MG63 (cell line): ENCODE data around the gene LRRC43. TPM values are rescaled to one million over a fixed set of nuclear protein-coding genes. Genes with fewer than 3 reads are reported as not detected.

ENCODE experiments used
- DNase-seq: peaks from one replicate; pipeline ENCODE4 v3.0.0-alpha.2; 2020
- H3K27me3 ChIP-seq: fragments of 250-450 bp; sonication (Bioruptor Pico); 2 replicates; pipeline ENCODE4 v1.5.1; 2020; ENCODE audit warnings: mild to moderate bottlenecking, moderate library complexity
- H3K36me3 ChIP-seq: fragments of 250-450 bp; sonication (Bioruptor Pico); 2 replicates; pipeline ENCODE4 v1.5.1; 2020; ENCODE audit warnings: mild to moderate bottlenecking, moderate library complexity
- H3K4me3 ChIP-seq: fragments of 250-450 bp; sonication (Bioruptor Pico); 2 replicates; pipeline ENCODE4 v1.5.1; 2020; ENCODE audit warnings: mild to moderate bottlenecking, moderate library complexity
- H3K9me3 ChIP-seq: fragments of 250-450 bp; sonication (Bioruptor Pico); 2 replicates; pipeline ENCODE4 v1.5.1; 2020; ENCODE audit warnings: mild to moderate bottlenecking, moderate library complexity
- total RNA-seq: library from RNA; depleted of rRNA; stranded (reverse); fragments of >200 nt; shearing (Covaris generic); gene quantifications from 2 replicates; pipeline ENCODE4 v1.2.3, GENCODE V29; 2014; ENCODE audit warnings: low replicate concordance

Gene LRRC43
- total RNA-seq, 1 experiment from 2014 or later = not detected

GRCh38 chr12:122147514-122148290 is 35.2 kb upstream of the LRRC43 start:
- peaks cover under 1% of the 10 kb centered on the region; the same call in 1 of the 2 replicates for H3K36me3 ChIP-seq
- DNase-seq = no peak
- no peak overlapping the region for H3K4me3 ChIP-seq
- H3K9me3 ChIP-seq = no peaks in the 10 kb centered on the region
- H3K27me3 ChIP-seq = no peaks in the 10 kb centered on the region

DNA sequence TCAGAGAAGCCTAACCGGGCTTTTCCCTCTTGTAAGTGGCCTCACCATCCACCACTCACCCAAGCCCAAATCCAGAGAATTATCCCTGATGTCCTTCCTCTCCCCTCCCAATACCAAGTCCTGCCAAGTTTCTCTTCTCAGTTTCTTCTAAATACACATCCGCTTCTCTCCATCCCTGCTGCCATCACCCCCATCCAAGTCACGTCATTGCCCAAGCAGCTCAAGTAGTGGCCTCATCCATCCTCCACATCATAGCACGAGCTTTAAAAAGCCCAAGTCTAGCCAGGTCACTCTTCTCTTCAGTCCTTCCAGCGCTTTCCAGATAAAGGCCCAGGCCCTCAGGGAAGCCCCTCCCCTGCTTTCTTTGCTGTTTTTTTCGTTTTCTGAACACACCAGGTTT is 34.3 kb upstream of the LRRC43 start:
- Histone ChIP-seq H3K27me3 (no peaks in the 10 kb centered on the region), H3K4me3 (no peak overlapping the region), H3K36me3 (no peaks in the 10 kb centered on the region), H3K9me3 (no peaks in the 10 kb centered on the region)
- DNase-seq = no peak

- no peak for DNase-seq
- Histone ChIP-seq H3K9me3 (no peaks in the 10 kb centered on the region), H3K4me3 (no peak overlapping the region), H3K36me3 (no peaks in the 10 kb centered on the region), H3K27me3 (no peaks in the 10 kb centered on the region)
Measured at GRCh38 chr12:122150127-122150681, 32.7 kb upstream of the LRRC43 start.

DNA sequence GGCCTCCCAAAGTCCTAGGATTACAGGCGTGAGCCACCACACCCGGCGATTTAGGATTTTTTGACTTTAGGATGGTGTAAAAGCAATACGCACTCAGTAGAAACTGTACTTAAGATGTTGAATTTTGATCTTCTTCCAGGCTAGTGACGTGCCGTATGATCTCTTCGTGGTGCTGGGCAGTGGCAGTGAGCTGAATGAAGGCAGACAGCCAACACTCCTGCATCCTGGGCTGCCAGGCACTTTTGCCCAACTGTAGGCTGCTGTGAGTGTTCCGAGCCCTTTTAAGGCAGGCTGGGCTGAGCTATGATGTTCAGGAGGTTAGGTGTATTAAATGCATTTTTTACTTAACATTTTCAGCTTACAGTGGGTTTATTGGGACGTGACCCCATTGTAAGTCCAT is 30.2 kb upstream of the LRRC43 start:
- Histone ChIP-seq H3K4me3 (no peak overlapping the region), H3K9me3 (no peaks in the 10 kb centered on the region), H3K36me3 (no peaks in the 10 kb centered on the region), H3K27me3 (no peaks in the 10 kb centered on the region)
- DNase-seq = no peak

DNA sequence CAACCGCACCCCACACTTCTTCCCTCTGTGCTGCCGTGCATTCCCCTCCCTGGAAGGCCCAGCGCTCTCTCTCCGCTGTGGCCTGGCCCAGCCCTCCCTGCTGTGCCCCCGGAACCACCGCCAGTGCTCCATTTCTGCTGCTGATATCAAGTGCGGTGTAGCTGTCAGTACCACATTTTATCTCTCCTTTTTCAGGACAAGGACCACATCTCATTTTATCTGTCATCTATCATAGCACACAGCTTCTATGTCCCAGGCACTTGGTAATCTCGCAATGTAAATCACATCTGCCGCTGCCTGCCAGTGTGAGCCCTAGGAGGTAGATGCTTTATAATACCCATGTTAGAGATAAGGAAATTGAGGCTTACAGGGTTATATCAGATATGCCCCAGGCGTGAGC is 27.2 kb upstream of the LRRC43 start:
- Histone ChIP-seq H3K36me3 (no peaks in the 10 kb centered on the region), H3K27me3 (no peaks in the 10 kb centered on the region), H3K4me3 (no peak overlapping the region), H3K9me3 (no peaks in the 10 kb centered on the region)
- no peak for DNase-seq

DNA sequence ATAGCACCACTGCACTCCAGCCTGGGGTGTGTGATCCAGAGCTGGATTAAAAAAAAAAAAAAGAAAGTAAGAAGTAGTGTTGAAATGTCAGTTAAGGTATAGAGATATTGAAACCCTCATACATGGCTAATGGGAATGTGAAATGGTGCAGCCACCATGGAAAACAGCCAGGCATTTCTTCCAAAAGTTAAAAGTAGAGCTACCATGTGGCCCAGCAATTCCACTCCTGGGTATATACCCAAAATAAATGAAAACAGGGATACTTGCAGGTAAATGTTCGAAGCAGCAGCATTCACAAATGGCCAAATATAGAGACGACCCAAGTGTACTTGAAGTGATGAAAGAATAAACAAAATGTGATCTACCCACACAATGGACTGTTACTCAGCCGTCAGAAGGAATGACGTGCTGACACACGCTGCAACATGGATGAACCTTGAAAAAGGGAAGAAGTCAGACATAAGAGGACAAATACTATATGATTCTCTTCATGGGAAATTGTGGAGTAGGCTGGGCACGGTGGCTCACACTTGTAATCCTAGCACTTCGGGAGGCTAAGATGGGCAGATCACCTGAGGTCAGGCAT is 24.1 kb upstream of the LRRC43 start:
- no peak for DNase-seq
- Histone ChIP-seq H3K27me3 (no peaks in the 10 kb centered on the region), H3K9me3 (no peaks in the 10 kb centered on the region)

DNA sequence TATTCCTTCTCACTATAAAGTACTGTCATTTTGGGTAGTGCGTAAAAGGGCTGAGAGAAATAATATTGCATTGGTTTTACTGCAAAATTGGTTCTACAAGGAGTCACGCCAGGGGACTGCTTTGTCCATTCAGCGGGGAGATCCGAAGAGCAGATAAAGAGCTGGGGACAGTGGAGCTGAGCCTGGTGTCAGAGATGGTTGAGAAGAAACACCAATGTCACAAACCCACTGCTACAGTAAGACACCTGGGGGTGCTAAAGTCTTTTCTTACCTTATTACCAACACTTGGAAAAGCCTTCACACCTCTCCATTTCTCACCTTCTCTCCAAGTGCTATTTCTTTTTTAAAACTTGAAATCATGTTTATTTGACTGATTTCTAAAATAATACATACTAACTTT is 23.0 kb upstream of the LRRC43 start:
- Histone ChIP-seq H3K4me3 (no peak overlapping the region), H3K9me3 (no peaks in the 10 kb centered on the region), H3K36me3 (no peaks in the 10 kb centered on the region), H3K27me3 (no peaks in the 10 kb centered on the region)
- DNase-seq = no peak

More for the DNA sequence above, 24.1 kb upstream of the LRRC43 start:
- Histone ChIP-seq H3K4me3 (no peak overlapping the region), H3K36me3 (no peaks in the 10 kb centered on the region)

DNA sequence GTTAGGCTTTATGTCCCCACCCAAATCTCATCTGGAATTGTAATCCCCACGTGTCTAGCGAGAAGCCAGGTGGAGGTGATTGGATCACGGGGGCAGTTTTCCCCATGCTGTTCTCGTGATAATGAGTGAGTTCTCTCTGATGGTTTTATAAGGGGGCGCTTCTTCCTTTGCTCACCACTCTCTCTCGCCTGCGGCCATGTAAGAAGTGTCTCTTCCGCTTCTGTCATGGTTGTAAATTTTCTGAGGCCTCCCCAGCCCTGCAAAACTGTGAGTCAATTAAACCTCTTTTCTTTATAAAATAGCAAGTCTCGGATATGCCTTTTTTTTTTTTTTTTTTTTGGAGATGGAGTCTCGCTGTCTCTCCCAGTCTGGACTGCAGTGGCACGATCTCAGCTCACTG is 22.2 kb upstream of the LRRC43 start:
- Histone ChIP-seq H3K36me3 (no peaks in the 10 kb centered on the region), H3K9me3 (no peaks in the 10 kb centered on the region), H3K4me3 (no peak overlapping the region), H3K27me3 (no peaks in the 10 kb centered on the region)
- DNase-seq = no peak

DNA sequence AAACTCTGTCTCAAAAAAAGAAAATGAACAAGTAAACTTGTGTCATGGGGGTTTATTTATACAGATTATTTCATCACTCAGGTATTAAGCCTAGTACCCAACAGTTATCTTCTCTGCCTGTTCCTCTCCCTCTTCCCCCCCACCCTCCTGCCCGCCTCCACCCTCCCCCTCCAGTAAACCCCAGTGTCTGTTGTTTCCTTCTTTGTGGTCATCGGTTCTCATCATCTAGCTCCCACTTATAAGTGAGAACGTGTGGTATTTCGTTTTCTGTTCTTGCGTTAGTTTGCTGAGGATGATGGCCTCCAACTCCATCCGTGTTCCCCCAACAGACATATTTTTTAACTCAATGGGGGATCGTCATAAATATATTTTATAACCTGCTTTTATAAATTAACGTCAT is 21.2 kb upstream of the LRRC43 start:
- H3K9me3 ChIP-seq = no peaks in the 10 kb centered on the region
- no peaks in the 10 kb centered on the region for H3K27me3 ChIP-seq
- H3K4me3 ChIP-seq = no peak overlapping the region
- no peak for DNase-seq
- no peaks in the 10 kb centered on the region for H3K36me3 ChIP-seq

GRCh38 chr12:122162976-122163375 is 19.9 kb upstream of the LRRC43 start:
- Histone ChIP-seq H3K4me3 (no peak overlapping the region), H3K27me3 (no peaks in the 10 kb centered on the region), H3K36me3 (no peaks in the 10 kb centered on the region), H3K9me3 (no peaks in the 10 kb centered on the region)
- no peak for DNase-seq

DNA sequence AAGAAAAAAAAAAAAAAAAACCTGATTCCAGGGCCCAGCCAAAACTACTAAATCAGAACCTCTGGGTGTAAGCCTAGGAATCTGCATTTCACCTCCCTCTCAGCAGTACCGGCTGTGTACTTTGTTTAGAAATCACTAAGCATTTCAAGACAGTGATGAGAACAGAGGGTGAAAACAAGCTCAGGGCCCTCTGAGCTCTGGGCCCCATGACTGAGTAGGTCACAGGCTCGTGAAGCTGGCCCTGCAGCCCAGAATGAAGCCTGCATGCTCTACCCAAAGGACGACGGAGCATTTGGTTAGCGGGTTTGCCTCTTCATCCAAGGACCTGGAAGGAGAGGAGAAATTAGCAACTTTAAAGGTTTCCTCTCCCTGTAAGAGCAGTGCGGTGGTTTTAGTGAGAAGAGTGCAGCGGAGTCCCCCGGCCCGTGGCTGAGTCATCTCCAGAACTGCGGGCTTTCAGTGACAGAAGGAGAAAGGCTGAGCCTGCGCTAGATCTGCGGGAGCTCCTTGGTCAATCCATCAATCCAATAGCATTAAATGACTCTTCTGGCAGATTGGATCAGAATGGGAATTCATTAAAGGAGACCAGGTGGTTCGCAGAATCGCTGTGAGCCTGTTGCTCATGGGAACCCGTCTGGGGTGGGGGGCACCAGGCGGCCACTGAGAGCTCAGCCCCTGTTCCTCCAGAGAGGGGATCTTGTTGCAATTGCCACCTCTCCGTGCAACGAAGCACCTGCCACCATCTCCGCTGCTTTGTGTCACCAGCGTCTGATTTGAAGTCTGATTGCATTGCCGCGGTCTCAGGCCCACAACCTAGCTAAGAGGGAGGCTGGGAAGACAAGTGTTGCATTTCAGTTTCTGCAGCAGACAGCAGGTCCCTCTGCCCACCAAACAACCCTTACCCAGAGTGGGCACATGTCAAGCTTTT is 16.2 kb upstream of the LRRC43 start:
- Histone ChIP-seq H3K36me3 (no peaks in the 10 kb centered on the region), H3K9me3 (no peaks in the 10 kb centered on the region), H3K4me3 (no peak overlapping the region), H3K27me3 (no peaks in the 10 kb centered on the region)
- DNase-seq = no peak

- Histone ChIP-seq H3K27me3 (no peaks in the 10 kb centered on the region), H3K36me3 (no peaks in the 10 kb centered on the region), H3K9me3 (no peaks in the 10 kb centered on the region), H3K4me3 (no peak overlapping the region)
- no peak for DNase-seq
Measured at GRCh38 chr12:122167356-122167925, 15.5 kb upstream of the LRRC43 start.

- Histone ChIP-seq H3K36me3 (no peaks in the 10 kb centered on the region), H3K9me3 (no peaks in the 10 kb centered on the region), H3K27me3 (no peaks in the 10 kb centered on the region), H3K4me3 (no peak overlapping the region)
- DNase-seq = no peak
Measured at GRCh38 chr12:122168492-122168891, 14.4 kb upstream of the LRRC43 start.

DNA sequence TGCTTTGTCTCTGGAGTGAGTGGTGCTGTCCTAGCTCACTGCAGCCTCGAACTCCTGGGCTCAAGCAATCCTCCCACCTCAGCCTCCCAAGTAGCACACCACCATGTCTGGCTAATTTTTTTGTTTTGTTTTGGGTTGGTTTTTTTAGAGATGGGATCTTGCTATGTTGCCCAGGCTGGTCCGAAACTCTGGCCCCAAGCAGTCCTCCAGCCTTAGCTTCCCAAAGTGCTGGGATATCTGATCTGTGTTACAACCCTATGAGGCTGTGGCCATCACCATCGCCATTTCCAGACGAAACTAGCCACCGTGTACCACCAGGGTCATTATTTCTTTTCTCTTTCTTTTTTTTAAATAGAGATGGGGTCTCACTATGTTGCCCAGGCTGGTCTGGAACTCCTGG is 11.5 kb upstream of the LRRC43 start:
- H3K36me3 ChIP-seq = no peaks in the 10 kb centered on the region
- no peaks in the 10 kb centered on the region for H3K9me3 ChIP-seq
- no peak for DNase-seq
- no peak overlapping the region for H3K4me3 ChIP-seq
- H3K27me3 ChIP-seq = no peaks in the 10 kb centered on the region

- no peak overlapping the region for H3K4me3 ChIP-seq
- no peaks in the 10 kb centered on the region for H3K9me3 ChIP-seq
- no peak for DNase-seq
- no peaks in the 10 kb centered on the region for H3K27me3 ChIP-seq
- H3K36me3 ChIP-seq = no peaks in the 10 kb centered on the region
Measured at GRCh38 chr12:122172262-122172939, 10.5 kb upstream of the LRRC43 start.

DNA sequence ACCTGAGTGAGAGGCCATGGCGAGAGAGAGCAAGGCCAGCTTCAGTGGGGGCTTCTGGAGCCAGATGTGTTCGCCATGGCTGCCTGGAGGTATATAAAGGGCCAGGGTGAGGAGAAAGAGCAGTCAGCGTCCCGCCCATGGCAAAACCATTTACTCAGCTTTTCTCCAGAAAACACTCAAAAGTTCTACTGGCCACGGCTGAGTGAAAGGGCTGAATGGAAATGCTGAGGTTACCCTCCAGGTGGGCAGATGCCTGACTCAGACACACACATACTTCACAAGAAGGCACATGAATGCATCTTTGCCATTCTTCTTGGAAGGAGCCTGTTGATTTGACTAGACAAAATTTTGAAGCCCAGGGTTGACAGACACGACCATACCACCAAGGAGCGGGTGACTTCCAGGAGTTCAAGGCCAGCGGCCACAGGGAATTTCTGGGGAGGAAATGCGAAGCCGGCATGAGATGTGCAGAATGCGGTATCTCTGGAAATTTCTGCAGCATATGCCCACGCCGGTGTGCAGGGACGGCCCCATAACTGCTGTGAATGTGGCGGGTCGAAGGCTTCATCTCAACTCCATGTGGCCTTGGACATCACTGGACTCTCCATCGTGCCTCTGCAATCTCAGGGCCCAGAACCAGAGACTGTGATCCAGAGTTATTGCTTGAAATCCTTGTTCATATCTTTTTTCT is 8.6 kb upstream of the LRRC43 start, which contains the start of gene IL31:
TSS of gene IL31 (minus strand) at position 67 of the 691 bp plus-strand sequence. CDS start at position 18, 49 bp downstream.
- Histone ChIP-seq H3K9me3 (no peaks in the 10 kb centered on the region), H3K36me3 (no peaks in the 10 kb centered on the region), H3K4me3 (no peak within 1 kb of the TSS), H3K27me3 (no peaks in the 10 kb centered on the region)
- DNase-seq = no peak
